GM21423 (cell line): ENCODE results near the gene TRERF1.

Experiments used
- ATAC-seq: cut with Tn5 transposase; IDR thresholded peaks from one replicate; pipeline ENCODE4 v1.9.1; 2021; ENCODE audit warnings: mild to moderate bottlenecking, moderate library complexity; ENCODE audit not compliant: unreplicated experiment

The TRERF1 gene

GRCh38 chr6:42259286-42259685 is 192.4 kb downstream of the TRERF1 start:
- ATAC-seq: no peak

DNA sequence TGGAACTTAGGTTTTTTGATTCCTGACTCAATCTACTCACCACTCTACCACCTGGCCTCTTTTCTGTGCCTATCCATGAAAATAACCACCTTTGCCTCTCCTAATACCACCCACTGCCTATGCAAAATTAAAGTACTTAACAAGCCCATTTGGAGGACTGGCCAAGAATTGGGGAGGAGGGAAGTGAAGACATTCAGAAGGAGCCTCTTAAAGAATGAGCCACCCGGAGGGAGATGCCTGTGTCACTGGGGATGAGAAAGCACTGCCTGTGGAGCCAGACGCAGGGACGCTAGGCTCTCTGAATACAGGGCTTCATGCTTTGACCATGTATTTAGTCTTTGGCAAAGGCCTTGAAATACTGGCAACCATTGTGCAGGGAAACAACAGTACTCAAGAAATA is 194.1 kb downstream of the TRERF1 start:
- ATAC-seq: no peak

DNA sequence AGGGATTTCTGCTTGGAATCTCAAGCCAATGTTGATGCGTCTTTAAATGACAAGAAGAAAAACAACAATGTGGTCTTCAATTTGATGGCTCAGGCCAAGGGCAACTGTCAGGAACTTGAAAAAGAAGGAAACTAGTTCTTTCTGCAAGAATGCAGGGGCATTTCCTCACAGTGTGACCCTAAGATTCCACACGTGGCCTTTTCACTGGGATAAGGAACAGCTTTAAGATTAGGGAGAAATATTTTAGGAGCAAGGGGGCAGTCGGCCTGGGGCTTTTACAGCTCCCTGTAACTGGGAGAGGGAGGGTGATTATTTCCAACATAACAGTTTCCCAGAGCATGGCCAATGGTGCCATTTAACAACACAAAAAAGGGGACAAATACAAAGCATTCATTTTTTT is 194.7 kb downstream of the TRERF1 start:
- ATAC-seq: no peak

DNA sequence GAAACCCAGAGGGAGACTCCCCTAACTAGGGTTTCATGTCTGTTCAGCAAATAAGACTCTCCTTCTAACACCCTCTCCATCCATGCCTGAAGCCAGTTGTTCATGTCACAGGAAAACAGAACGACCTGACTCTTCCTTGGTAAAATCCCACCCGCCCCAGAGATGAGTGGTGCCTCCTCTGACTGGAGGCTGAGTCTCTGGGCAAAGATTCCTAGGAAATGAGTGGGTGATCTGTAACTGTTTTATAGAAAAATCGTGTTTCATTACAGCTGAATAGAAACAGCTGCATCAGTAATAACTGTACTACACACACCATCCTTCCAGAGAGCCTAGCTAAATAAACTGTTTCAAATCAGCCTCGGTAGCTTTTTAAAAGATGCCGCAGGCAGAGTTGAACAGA is 196.7 kb downstream of the TRERF1 start:
- ATAC-seq: no peak

DNA sequence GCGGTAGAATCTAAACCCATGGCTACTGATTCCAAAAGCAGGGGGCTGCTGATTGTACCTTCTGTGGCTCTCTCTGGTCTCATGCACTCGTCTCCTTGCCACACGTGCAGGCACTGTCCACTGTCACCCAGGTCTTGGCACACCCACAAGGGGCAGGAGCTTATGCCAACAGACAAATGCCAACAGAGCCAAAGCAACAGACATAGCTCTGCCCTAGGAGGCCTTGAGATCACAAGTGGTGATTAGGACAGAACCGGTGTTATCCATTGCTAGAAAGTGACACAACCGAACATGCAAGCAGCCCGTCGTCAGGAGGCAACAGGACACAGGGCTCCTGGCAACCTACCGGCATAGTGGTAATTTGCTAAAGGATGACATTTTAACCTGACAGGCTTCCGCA is 197.2 kb downstream of the TRERF1 start:
- no peak for ATAC-seq

DNA sequence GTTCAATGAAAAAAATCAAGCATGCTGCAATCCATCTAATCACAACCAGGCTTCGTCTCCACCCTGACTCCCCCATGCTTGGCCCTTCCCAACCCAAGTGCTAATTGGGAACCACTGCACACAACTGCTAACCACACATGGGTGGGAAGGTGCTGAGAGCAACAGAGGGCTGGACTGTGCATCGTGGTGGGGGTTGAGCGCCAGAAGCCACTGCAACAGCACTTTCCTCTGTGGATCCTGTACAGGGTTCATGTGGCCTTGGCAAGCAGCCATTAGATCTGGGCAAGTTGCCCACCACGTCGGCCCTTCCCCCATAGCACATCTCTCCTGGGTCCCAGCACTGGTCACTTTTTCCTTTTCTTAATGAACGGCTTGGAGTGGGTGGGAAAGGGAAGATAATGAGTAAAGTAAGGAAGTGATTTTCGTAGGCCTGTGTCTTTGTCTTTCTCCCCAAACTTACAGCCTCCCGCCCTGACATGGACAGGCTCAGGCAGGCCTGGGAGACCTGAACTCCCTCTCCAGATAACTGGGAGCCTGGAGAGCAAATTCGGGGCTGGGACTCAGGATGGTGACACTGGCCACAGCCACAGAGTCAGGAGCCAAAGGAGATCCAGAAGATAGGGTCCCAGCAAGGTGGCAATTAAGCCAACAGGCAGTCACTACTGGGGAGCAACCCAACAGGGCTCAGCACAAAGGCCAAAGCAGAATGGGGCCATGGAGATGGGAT is 199.7 kb downstream of the TRERF1 start:
- ATAC-seq: no peak

DNA sequence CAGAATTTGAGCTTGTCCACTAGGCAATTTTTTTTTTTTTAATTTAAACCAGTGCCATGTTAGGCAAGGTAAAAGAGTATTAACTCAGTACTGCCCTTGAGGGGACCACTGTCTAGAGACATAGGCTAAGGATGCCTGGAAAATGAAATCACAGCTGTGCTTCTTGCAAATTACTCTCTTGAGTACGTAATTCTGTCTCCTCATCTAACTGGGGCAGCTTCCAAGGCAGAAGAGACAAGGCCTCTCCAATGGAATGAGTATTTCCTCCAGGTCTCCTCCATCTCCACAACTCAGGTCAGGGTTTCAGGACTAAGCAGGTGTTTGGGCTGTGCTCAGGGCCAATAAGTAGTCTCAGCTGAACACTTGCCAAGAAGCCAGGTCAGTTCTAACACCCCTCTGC is 200.2 kb downstream of the TRERF1 start:
- ATAC-seq: no peak

DNA sequence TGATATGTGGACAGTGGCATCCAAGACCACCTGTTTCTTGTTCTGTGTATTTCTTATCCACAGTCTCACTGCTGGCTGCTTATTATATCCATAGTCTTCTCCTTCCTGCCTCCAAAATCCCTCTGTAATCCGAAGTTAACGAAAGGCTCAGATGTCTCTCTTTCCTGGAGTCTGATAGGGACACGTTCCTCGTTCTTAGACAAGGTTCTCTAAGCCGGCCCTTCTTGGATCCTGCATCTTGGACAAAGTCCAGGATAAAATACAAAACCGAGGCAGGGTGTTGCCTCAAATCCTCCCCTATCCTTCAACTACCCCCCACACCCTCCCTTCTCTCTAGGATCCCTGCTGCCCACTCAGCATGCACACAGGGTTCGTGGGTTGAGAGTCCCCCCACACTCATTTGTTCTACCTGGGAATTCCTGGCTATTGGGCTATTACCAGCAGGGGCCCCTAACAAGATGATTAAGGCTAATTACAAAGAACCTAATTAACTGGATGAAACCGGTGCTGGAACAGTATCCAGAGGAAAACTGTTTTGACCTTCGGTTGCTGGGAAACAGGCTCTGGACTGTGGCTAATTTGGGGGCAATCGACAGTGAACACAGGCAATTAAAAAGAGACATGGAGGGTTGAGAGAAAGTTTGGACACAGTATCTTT is 201.3 kb downstream of the TRERF1 start:
- no peak for ATAC-seq

DNA sequence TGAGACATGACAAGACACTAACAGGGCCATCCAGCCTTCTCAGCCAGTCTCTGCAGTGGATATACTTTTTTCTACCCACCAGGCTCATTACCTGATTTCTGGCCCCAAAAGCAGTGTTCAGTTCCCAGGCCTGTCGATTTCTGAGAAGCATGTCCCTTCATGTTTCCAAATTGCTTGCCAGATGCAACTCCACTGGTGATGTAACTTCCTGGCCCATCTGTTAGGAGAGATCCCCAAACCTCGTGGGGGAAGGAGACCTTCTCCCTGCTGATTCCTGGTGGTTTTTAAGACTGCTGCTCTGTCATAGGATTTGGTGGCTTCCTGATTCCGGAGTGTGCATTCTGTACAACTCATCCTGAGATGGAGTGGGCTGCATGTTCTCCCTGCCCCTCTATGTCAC is 202.4 kb downstream of the TRERF1 start:
- no peak for ATAC-seq

DNA sequence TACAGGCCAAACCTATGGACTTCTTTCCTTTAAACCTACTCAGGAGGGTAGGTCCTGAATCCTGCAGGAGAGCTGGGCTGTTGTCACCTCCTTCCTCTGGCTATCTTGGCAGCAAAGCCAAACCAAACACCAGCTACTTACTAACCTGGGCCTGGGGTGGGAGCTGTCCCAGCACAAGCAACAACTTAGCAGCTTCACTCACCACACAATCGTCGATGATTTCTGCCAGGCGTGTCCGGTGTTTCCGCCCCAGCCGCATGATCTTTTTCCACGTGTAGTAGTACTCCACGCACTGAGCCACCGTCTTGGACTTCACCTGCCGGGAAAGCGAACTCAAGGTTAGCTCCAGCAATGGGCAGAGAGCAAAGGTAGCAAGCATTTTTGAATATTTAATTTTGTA is 208.7 kb downstream of the TRERF1 start:
- no peak for ATAC-seq

DNA sequence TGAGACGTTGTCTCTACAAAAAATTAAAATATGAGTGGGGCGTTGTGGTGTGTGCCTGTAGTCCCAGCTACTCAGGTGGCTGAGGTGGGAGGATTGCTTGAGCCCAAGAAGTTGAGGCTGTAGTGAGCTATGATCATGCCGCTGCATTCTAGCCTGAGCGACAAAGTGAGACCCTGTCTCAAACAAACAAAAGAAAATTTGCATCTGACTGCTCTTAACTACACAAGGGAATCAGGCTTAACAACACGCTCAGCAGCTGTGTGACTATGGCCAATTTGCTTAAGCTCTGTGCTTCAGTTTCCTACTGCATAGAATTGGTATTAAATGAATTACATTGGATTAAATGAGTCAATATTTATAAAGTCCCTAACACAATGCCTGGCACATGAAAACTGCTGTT is 209.8 kb downstream of the TRERF1 start:
- no peak for ATAC-seq

DNA sequence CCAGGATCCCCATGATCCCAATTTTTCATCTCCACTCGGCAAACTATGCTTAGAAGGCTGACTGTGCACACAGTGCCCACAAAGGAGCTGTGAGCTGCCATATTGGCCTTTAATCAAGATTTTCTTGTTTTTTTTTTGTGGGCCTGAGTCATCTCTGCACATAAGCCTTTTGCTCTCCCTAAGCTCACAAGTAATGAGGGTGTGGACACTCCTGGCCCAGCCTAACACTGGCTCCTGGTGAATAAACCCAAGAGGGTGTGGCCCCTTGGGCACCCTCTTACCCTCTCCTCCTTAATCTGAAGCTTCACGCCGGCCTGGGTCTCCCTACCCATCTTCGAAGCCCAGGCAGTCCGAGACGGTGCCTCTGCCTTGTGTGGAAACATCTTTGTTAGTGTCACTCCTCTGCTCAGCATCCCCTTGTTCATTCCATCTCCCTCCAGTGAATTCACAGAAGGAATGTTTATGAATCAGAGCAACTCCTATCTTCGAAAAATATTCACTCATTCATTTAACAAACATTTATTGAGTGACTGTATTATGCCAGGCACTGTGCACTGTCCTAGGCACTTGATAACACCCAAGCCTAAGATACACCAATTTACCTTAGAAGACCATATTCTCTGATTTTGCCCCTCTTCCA is 211.9 kb downstream of the TRERF1 start:
- no peak for ATAC-seq

- ATAC-seq: no peak
These were observed 212.4 kb downstream of the TRERF1 start for GRCh38 chr6:42239333-42239732.

- ATAC-seq: no peak
These were observed 213.9 kb downstream of the TRERF1 start for GRCh38 chr6:42237857-42238256.

DNA sequence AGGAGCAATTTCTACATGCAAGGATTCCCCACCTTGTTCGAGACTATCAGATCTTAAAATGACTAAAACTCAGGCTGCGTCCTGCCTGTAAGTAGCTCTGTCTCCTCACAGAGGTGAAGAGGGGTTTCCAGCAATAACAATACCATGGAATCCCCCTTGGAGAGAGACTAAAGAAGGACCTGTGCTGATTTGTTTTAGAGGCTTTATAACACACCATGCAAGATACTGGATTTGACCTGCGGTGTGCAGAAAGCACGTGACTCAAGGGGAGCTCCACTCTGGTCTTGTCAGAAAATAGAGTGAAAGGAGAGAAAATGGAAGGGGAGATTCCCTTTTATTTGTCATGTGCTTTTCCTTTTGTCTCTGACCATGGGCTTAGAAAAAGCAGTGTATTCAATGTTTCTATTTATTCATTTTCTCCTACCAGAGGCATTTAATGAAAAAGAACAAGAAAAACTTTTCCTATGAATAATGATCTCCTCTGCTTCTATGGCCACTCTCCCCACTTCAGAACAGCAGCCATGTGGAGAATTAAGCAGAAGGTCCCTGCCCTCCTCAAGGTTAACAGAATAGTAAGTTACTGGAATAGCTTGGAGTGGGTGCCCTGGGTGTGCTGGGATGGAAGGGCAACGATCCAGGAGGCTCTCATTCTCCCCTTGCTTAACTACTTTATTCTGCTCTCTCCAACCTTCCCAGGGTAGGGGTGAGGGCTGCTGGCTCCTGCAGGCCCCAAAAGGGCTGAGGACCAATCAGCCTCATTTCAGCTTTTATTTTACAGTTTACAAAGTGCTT is 214.8 kb downstream of the TRERF1 start:
- ATAC-seq: no peak

GRCh38 chr6:42236030-42236429 is 215.7 kb downstream of the TRERF1 start:
- no peak for ATAC-seq

DNA sequence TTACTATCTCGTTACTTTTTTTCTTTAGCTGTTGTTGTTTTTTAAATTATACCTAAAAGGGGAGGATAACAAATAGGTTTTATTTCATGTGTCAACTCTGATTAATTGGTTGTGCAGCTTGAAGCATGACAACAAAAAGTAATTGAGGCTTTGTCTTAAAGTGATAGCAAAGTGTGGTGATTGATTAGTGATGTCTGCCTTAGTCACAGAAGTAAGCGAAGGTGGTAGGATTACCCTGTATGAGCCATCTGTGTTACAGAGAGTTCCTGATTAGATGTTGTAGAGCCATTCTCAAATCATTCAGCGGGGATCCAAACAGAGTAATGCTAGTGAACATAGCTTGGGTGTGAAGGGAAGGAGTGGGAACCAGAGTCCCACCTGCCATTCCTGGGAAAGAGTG is 219.7 kb downstream of the TRERF1 start:
- no peak for ATAC-seq

GRCh38 chr6:42230345-42231321 is 221.1 kb downstream of the TRERF1 start:
- no peak for ATAC-seq

DNA sequence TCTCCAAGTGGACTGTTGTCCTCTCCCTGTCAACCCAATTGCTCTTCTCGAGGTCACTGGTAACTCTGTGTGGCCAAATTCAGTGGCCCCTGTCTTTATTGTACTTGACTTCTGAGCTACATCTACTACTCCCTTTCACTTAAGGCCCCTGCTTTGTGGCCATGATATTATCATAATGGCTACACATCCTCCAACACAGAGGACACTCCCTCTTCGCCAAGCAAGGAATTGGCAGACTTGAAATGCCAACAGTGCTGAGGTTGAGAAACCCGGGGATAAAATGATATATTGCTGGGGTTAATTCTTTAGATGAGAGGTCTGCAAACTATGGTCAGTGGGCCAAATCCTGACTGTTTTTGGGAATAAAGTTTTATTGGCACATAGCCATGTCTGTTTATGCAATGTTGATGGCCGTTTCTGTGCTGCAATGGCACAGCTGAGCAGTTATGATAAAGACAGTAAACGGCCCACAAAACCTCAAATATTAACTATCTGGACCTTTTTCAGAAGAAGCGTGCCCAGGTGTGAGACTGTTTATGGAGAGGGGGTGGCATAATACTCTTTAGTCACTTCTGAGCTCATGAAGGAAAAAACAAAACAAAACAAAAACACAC is 222.1 kb downstream of the TRERF1 start:
- ATAC-seq: no peak

GRCh38 chr6:42228305-42228704 is 223.4 kb downstream of the TRERF1 start:
- no peak for ATAC-seq
